Spleen (tissue), 11 donors: ENCODE data around the gene TIAM1. TPM values are rescaled to one million over a fixed set of nuclear protein-coding genes. Genes with fewer than 3 reads are reported as not detected.
A peak's percentile ranks its signal among the peaks of the same experiment; 100 is the strongest.

Experiments
- DNase-seq: peaks from one replicate; pipeline ENCODE4 v3.0.0-alpha.2; 2020
- H3K27ac ChIP-seq, 8 donors: fragments of 200-600 bp; sonication (generic) in 7 of 8; 1 replicate in 4 of 8; 2 replicates in 4 of 8; pipeline versions ENCODE4 v1.5.0 to v1.8.0; 2016 to 2021; ENCODE audit warnings: inconsistent platforms in 4 of 8, mild to moderate bottlenecking in 4 of 8, moderate library complexity in 1 of 8
- H3K27me3 ChIP-seq, 7 donors: fragments of 200-600 bp; sonication (generic) in 6 of 7; replicated peaks in 1 of 7; 1 replicate in 4 of 7; 2 replicates in 3 of 7; pipeline versions ENCODE4 v1.5.0 to v1.8.0; 2016 to 2021; ENCODE audit warnings: inconsistent platforms in 3 of 7, mild to moderate bottlenecking in 1 of 7
- H3K36me3 ChIP-seq, 6 donors: fragments of 200-600 bp; sonication (generic) in 5 of 6; 1 replicate in 4 of 6; 2 replicates in 2 of 6; pipeline versions ENCODE4 v1.5.0 to v1.8.0; 2016 to 2021; ENCODE audit warnings: inconsistent platforms in 2 of 6
- H3K4me1 ChIP-seq, 6 donors: fragments of 200-600 bp; sonication (generic) in 5 of 6; 1 replicate in 3 of 6; 2 replicates in 3 of 6; pipeline versions ENCODE4 v1.5.0 to v1.8.0; 2016 to 2021; ENCODE audit warnings: inconsistent platforms in 3 of 6
- H3K4me3 ChIP-seq, 8 donors: fragments of 200-600 bp; sonication (generic) in 7 of 8; 1 replicate in 4 of 8; 2 replicates in 4 of 8; pipeline versions ENCODE4 v1.5.0 to v1.8.0; 2016 to 2021; ENCODE audit warnings: inconsistent platforms in 4 of 8, mild to moderate bottlenecking in 4 of 8, moderate library complexity in 2 of 8
- H3K9me3 ChIP-seq, 8 donors: fragments of 200-600 bp; sonication (generic) in 7 of 8; 1 replicate in 4 of 8; 2 replicates in 4 of 8; pipeline versions ENCODE4 v1.5.0 to v1.8.0; 2016 to 2021; ENCODE audit warnings: inconsistent platforms in 4 of 8
- CTCF ChIP-seq, 11 experiments: fragments of 200-600 bp in 7 of 11; fragments of 450-650 bp in 4 of 11; sonication (generic) in 4 of 11; IDR thresholded peaks in 8 of 11; conservative IDR thresholded peaks in 3 of 11; 1 replicate in 7 of 11; 2 replicates in 4 of 11; pipeline versions ENCODE4 v1.4.0 to v1.8.0; 2016 to 2021; ENCODE audit warnings: antibody characterized with exemption in 11 of 11, inconsistent platforms in 4 of 11, mild to moderate bottlenecking in 1 of 11
- POLR2A ChIP-seq, 3 donors: fragments of 450-650 bp; IDR thresholded peaks; one replicate each; pipeline ENCODE4 v1.5.1; 2017; ENCODE audit warnings: antibody characterized with exemption in 3 of 3, mild to moderate bottlenecking in 1 of 3
- POLR2AphosphoS5 ChIP-seq, 3 donors: sonication (generic); formaldehyde crosslinking; IDR thresholded peaks; one replicate each; pipeline ENCODE4 v1.5.1; 2017; ENCODE audit warnings: antibody characterized with exemption in 3 of 3
- WGBS, 5 donors: extraction: QIAGEN DNeasy Blood & Tissue Kit in 3 of 5; methylation state at CpG; one replicate each; pipeline versions ENCODE4 v1.1.5 to v1.1.7; 2013 to 2018; 5-methylcytosine and 5-hydroxymethylcytosine counted together
- intact Hi-C: fragments of 100-400 bp; cut with DNase I; formaldehyde crosslinking; loops from one replicate; pipeline ENCODE4 v1.15.0; 2023; ENCODE audit warnings: low total_unique reads
- polyA plus RNA-seq, 3 donors: library from polyadenylated mRNA; stranded (reverse); fragments of 200-250 nt; gene quantifications; one replicate each; pipeline ENCODE4 v1.2.1, GENCODE V29; 2013
- total RNA-seq, 7 donors: library from RNA; depleted of rRNA in 3 of 7; stranded (reverse); fragments of >200 nt in 3 of 7; fragmentation: NEBNext Ultra II Directional in 4 of 7; extraction: Animal tissue kit (Norgen Biotek cat#: 25700) in 4 of 7; gene quantifications; one replicate each; pipeline versions ENCODE4 v1.1.0 to v1.2.1, GENCODE V29; 2016 to 2021
- donor health status: healthy with polysubstance abuse.
- donor health status: DM: no; HTN: no; CAD: no; lungs with moderate emphysema.
- donor health status: DM: no; HTN: no; CAD: no.
- donor health status: Bipolar disorder and iron deficiency.
- donor health status: healthy.
- donor health status: DM: no; HTN: no; CAD: no.
- donor health status: DM: yes; HTN: yes; CAD: no.

Gene TIAM1
- total and polyA plus RNA-seq, 10 donors: 1.9 to 35.0 (median 18.4) TPM

- no peak for DNase-seq
- Histone ChIP-seq H3K4me1 (peaks cover 0 to 8% (median 0%) of the 10 kb centered on the region in 6 donors), H3K27ac (peak overlapping the region in 4 of 8 donors; percentile 20 to 46 (median 35)), H3K36me3 (no peaks in the 10 kb centered on the region), H3K27me3 (no peaks in the 10 kb centered on the region), H3K9me3 (peaks cover 0 to 34% (median 27%) of the 10 kb centered on the region in 8 donors), H3K4me3 (no peak overlapping the region)
- TF ChIP-seq POLR2AphosphoS5 (IDR thresholded peaks at IDR 0.05) (no peak), POLR2A (IDR thresholded peaks at IDR 0.05) (no peak), CTCF (IDR thresholded peaks at IDR 0.05 in 8 of 11, conservative IDR thresholded peaks at IDR 0.05 in 3 of 11) (no peak)
- intact Hi-C loops: no loop called here
- 52 to 70% (median 56%) methylated on average over 5 of the region's 5 CpGs for WGBS, 5 donors
These were observed 184.3 kb downstream of the TIAM1 start for GRCh38 chr21:31159808-31160207.

- TF ChIP-seq POLR2A (IDR thresholded peaks at IDR 0.05): no peak
- no peak for TF ChIP-seq POLR2AphosphoS5 (IDR thresholded peaks at IDR 0.05)
- no peak for TF ChIP-seq CTCF (IDR thresholded peaks at IDR 0.05 in 8 of 11, conservative IDR thresholded peaks at IDR 0.05 in 3 of 11)
- H3K4me3 ChIP-seq: no peak overlapping the region
These were observed 185.1 kb downstream of the TIAM1 start for GRCh38 chr21:31158789-31159581.

GRCh38 chr21:31157756-31158155 lies 186.3 kb downstream of the TIAM1 start:
- H3K36me3 ChIP-seq: no peaks in the 10 kb centered on the region
- no peak overlapping the region for H3K4me3 ChIP-seq
- 80 to 92% (median 88%) methylated on average over 5 of the region's 5 CpGs for WGBS, 5 donors
- H3K27me3 ChIP-seq: no peaks in the 10 kb centered on the region
- intact Hi-C loops: no loop called here
- no peak overlapping the region for H3K27ac ChIP-seq
- no peak for DNase-seq
- peaks cover 0 to 35% (median 27%) of the 10 kb centered on the region in 8 donors for H3K9me3 ChIP-seq
- TF ChIP-seq POLR2AphosphoS5 (IDR thresholded peaks at IDR 0.05): no peak
- TF ChIP-seq POLR2A (IDR thresholded peaks at IDR 0.05): no peak
- no peak for TF ChIP-seq CTCF (IDR thresholded peaks at IDR 0.05 in 8 of 11, conservative IDR thresholded peaks at IDR 0.05 in 3 of 11)
- H3K4me1 ChIP-seq: peaks cover 0 to 8% (median 0%) of the 10 kb centered on the region in 6 donors

More at GRCh38 chr21:31158789-31159581, 185.1 kb downstream of the TIAM1 start:
- no peaks in the 10 kb centered on the region for H3K27me3 ChIP-seq
- 66 to 73% (median 70%) methylated on average over 8 of the region's 8 CpGs for WGBS, 5 donors
- H3K9me3 ChIP-seq: peaks cover 0 to 35% (median 27%) of the 10 kb centered on the region in 8 donors
- peaks cover 0 to 8% (median 0%) of the 10 kb centered on the region in 6 donors for H3K4me1 ChIP-seq
- intact Hi-C loops: no loop called here
- no peak for DNase-seq
- peak overlapping the region in 6 of 8 donors; percentile 3 to 53 (median 41) for H3K27ac ChIP-seq
- no peaks in the 10 kb centered on the region for H3K36me3 ChIP-seq

- 90 to 100% (median 95%) methylated on average over 2 of the region's 2 CpGs for WGBS, 5 donors
- Histone ChIP-seq H3K27me3 (no peaks in the 10 kb centered on the region), H3K4me3 (no peak overlapping the region), H3K36me3 (no peaks in the 10 kb centered on the region), H3K27ac (no peak overlapping the region), H3K4me1 (peaks cover 0 to 8% (median 0%) of the 10 kb centered on the region in 6 donors), H3K9me3 (peaks cover 0 to 35% (median 27%) of the 10 kb centered on the region in 8 donors)
- intact Hi-C loops: no loop called here
- DNase-seq: no peak
- TF ChIP-seq POLR2AphosphoS5 (IDR thresholded peaks at IDR 0.05) (no peak), POLR2A (IDR thresholded peaks at IDR 0.05) (no peak), CTCF (IDR thresholded peaks at IDR 0.05 in 8 of 11, conservative IDR thresholded peaks at IDR 0.05 in 3 of 11) (no peak)
These were observed 187.4 kb downstream of the TIAM1 start for GRCh38 chr21:31156662-31157061.
